ENCODE results near the gene ADARB2.

ADARB2 gene

GRCh38 chr10:1158066-1158465, 579.3 kb downstream of the ADARB2 start:
- CTCF ChIA-PET: interaction anchor here (1.2 to 1.5 kb wide), 2 partner anchors 9 to 25 kb away, joined by 3 read pairs; no protein-coding TSS in a partner anchor
- no peak for DNase-seq (ENCODE audit: extremely low spot score)
- no peak for TF ChIP-seq CTCF (IDR thresholded peaks at IDR 0.05; ENCODE audit: control extremely low read depth, extremely low read depth, low read depth, missing control alignments)
- POLR2A ChIA-PET: no interaction called here

- no peak for TF ChIP-seq CTCF (IDR thresholded peaks at IDR 0.05; ENCODE audit: control extremely low read depth, extremely low read depth, low read depth, missing control alignments)
- ChIA-PET POLR2A (no interaction called here), CTCF (interaction anchor here (1.5 kb wide), 1 partner anchor 10 kb away, joined by 3 read pairs; no protein-coding TSS in a partner anchor)
- DNase-seq (ENCODE audit: extremely low spot score): no peak
Observed at GRCh38 chr10:1157615-1157933, 579.8 kb downstream of the ADARB2 start.

- ChIA-PET CTCF (interaction anchor here (1.5 kb wide), 1 partner anchor 10 kb away, joined by 3 read pairs; no protein-coding TSS in a partner anchor), POLR2A (no interaction called here)
- DNase-seq (ENCODE audit: extremely low spot score): no peak
- TF ChIP-seq CTCF (IDR thresholded peaks at IDR 0.05; ENCODE audit: control extremely low read depth, extremely low read depth, low read depth, missing control alignments): no peak
Observed at GRCh38 chr10:1156921-1157614, 580.3 kb downstream of the ADARB2 start.

- no peak for DNase-seq (ENCODE audit: extremely low spot score)
- ChIA-PET CTCF (no interaction called here), POLR2A (no interaction called here)
- TF ChIP-seq CTCF (IDR thresholded peaks at IDR 0.05; ENCODE audit: control extremely low read depth, extremely low read depth, low read depth, missing control alignments): no peak
Observed at GRCh38 chr10:1156616-1156886, 580.8 kb downstream of the ADARB2 start.

- POLR2A ChIA-PET: no interaction called here
- CTCF ChIA-PET: no interaction called here
- no peak for TF ChIP-seq CTCF (IDR thresholded peaks at IDR 0.05; ENCODE audit: control extremely low read depth, extremely low read depth, low read depth, missing control alignments)
- no peak for DNase-seq (ENCODE audit: extremely low spot score)
Observed at GRCh38 chr10:1155791-1156615, 581.3 kb downstream of the ADARB2 start.

- no peak for TF ChIP-seq CTCF (IDR thresholded peaks at IDR 0.05; ENCODE audit: control extremely low read depth, extremely low read depth, low read depth, missing control alignments)
- ChIA-PET CTCF (interaction anchor here (0.8 to 1.1 kb wide), 2 partner anchors 13 to 14 kb away, joined by 3 read pairs; no protein-coding TSS in a partner anchor), POLR2A (no interaction called here)
- no peak for DNase-seq (ENCODE audit: extremely low spot score)
Observed at GRCh38 chr10:1154531-1155295, 582.6 kb downstream of the ADARB2 start.

All from GM10248 (cell line).